GM18517 (cell line): ENCODE measurements around the gene MAT2A.
"Not testable (repeated sequence)": the region's sequence is repeated elsewhere in the genome, so short reads cannot be mapped to it uniquely, and the experiment has no call there.

Experiments
- ATAC-seq: cut with Tn5 transposase; IDR thresholded peaks from one replicate; pipeline ENCODE4 v1.9.1; 2021; ENCODE audit warnings: mild to moderate bottlenecking, moderate library complexity; ENCODE audit not compliant: unreplicated experiment

MAT2A gene

GRCh38 chr2:85547089-85547858 lies 8.3 kb downstream of the MAT2A start:
- no peak for ATAC-seq

- no peak for ATAC-seq
Observed at GRCh38 chr2:85547859-85548607, 9.1 kb downstream of the MAT2A start.

DNA sequence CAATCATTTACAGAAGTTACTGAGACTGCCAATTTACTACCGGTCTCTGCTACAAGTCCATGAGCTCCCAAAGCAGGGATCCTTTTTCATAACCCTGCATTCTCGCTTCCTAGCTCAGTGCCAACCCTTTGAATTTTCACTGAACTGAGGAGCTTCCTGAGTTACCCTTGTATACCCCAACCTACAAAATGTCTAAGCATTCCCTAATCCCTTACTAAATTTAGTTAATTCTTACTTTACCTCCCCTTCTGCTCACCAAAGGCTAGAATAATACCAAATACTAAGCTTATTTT lies 9.6 kb downstream of the MAT2A start:
- no peak for ATAC-seq

GRCh38 chr2:85549095-85549494 lies 10.1 kb downstream of the MAT2A start:
- no peak for ATAC-seq

GRCh38 chr2:85549826-85550225 lies 10.9 kb downstream of the MAT2A start:
- ATAC-seq, result no peak

GRCh38 chr2:85550486-85550885 lies 11.5 kb downstream of the MAT2A start:
- no peak for ATAC-seq

DNA sequence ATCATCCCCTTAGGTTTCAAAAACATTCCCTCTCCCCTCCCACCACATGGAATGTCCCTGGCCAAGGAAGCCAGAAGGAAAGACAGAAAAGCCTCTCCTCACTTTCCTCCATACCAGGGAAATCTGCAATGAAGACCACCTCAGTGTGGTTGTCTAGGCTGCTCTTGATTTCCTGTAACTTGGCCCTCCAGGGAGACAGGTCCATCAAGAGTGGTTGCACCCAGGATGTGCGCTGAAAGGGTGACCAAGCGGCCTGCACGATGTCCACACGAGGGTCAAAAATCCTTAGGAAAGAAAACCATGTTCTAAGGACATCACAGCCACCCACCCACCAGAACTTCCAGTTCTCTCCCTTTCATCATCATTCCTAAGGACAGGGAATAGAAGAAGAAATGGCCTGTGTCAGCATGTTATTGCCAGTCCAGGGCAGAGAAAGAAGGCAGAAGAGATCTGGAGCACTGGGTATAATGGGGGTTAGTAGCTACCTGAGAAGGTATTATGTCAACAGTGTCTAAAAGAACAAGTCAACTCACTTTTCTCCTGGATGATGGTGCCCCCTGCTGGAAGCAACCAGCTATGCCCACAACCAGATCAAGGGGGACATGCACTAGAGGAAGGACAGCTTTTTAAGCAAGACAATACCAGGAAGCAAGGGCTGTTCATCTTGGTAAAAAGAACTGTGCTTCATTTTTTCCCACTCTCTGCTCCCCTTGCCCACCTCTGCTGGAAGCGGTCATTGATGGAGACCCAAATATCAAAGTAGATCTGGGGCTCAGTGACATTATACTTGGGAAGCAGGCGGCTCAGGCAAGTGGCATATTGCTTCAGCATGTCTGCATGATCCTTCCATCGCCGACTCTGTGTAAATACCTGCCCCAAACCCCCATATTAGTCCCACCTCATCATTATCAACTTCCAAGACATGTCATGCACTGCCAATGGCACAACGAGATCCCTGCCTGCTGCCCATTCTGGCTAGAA lies 13.0 kb downstream of the MAT2A start:
- no peak for ATAC-seq

DNA sequence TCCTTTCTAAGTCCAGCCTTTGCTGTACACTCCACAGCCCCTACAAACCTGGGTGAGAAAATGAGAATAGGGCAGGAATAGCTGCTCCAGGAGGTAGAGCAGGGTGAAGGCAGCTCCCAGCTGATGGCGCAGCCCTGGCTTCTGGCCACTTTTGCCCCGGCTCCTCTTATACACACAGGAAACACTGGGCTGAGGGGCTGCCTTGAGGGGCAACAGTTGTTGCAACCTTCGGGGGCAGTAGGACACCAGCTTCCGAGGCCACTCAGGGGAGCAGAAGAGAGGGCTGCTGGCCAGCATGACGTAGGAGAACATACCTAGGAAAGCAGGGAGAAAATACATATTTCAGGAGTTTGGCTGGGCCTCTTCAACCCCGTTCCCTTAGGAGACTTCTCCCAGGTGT lies 14.2 kb downstream of the MAT2A start:
- ATAC-seq, result no peak

DNA sequence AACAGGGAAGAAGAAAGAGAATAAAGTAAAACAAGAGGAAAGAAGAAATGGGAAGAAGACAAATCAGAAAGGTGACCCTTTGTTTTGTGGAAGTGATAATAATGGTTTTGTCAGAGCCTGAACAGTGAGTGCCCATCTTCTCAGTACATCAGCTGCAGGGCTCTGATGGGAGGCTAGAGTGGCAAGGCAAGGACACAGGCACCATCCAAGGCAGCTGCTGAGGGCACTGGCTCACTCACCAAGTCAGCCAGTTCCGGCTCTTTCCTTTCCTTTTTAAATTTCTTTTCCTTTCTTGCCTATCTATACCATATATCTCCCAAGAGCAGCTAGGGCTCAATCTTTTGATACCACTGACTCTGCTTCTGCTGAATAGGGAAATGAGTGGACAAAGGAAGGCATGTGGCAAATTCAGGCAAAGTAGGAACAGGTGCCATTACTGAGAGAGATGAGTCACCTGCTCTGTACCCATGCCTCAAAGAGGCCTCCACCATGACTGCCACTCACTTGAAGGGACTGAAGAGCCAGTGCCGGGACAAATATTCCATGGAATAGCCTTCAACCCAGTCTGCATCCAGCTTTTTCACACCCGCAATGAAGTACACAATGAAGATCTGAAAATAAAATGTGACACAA lies 16.1 kb downstream of the MAT2A start:
- ATAC-seq, result no peak

GRCh38 chr2:85557130-85557529 lies 18.2 kb downstream of the MAT2A start:
- no peak for ATAC-seq

- ATAC-seq, result no peak
Observed at GRCh38 chr2:85558160-85558559, 19.2 kb downstream of the MAT2A start.

GRCh38 chr2:85560403-85560726 lies 21.4 kb downstream of the MAT2A start:
- ATAC-seq, result not testable (repeated sequence)

DNA sequence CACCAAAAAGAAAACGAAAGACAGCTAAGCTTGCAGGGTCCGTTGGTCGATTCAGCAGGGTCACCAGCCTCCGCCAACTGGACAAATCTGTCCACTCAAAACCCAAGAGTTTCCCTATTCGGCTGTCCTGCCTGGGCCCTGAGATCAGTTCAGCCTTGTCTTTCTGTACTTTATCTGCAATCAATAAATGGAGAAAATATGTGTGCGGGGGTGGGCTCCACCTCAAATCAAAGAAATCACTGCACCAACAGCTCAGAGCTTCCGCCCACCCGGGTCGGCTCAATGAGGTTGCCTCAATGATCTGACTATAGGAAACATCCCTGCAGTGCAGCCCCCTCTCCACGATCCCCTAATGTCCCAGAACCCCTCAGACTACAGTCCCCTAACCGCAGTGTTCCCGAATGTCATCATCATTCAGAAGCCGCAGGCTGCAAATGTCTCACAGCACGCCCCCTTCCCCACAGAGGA lies 21.9 kb downstream of the MAT2A start:
- ATAC-seq, result no peak

DNA sequence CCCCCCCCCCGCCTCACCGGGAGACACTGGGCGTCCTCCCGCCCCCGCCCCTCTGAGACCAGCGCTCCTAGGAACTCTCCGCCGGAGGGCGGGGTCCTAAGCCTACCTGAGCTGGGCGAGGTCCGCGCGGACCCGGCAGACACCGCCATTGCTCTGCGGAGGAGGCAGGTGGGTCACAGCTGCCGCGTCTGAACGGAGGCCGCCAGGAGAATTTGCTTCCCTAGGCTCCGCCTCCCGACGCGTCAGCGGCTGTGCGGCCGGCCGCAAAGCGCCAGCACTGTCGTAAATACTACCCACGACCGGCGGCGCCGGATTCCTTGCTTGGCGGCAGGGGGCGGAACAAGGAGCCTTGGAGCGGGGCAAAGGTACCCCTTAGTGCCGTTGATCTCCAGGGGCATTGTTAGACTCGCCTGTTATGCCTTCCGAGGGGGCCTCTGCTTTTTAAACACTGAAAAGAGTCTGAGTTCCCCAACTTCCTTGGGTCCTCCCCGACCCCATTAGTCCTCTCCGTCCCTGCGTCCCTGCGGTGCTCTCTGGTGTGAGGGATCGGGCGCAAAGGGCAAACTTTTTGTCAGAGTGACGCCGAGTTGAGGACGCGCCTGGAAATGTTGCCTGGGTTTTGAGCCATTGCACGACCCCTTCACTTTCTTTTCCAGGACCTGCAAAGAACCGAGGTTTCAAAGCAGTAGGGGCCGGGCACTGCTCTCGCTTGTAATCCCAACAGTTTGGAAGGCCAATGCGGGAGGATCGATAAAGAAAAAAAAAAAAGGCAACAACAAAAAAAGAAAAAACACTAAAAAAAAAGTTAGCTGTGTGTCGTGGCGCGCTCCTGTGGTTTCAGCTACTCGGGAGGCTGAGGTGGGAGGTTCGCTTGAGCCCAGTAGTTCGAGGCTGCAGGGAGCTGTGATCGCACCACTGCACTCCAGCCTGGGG lies 22.6 kb downstream of the MAT2A start, which contains the start of gene GGCX:
GGCX (minus strand) TSS at position 214 of the 933 bp plus-strand sequence; CDS start at position 149, 65 bp downstream.
- ATAC-seq, result peak; percentile 75

GRCh38 chr2:85564144-85564563 lies 25.2 kb downstream of the MAT2A start:
- no peak for ATAC-seq

DNA sequence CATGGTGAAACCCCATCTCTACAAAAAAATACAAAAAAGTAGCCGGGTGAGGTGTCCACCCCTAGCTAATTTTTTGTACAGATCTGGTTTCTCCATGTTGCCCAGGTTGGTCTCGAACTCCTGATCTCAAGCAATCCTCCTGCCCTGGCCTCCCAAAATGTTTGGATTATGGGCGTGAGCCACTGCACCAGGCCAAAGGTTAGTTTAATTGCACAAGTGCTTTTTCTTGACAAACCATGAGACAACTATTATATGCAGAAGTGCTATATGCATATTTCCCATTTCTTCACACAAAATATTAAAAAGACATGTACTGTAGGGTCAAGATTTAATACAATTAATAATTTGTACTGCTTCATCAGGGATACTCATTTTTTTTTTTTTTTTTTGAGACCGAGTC lies 27.3 kb downstream of the MAT2A start:
- ATAC-seq, result no peak

DNA sequence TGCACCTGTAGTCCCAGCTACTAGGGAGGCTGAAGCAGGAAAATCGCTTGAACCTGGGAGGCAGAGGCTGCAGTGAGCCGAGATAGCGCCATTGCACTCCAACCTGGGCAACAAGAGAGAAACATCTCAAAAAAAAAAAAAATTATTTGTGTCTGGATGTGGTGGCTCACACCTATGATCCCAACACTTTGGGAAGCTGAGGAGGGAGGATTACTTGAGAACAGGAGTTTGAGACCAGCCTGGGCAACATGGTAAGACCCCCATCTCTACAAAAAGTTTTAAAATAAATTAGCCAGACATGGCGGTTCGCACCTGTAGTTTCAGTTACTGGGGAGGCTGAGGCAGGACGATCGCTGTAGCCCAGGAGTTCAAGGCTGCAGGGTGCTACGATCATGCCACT lies 36.8 kb downstream of the MAT2A start:
- no peak for ATAC-seq

- no peak for ATAC-seq
Observed at GRCh38 chr2:85577063-85577385, 38.1 kb downstream of the MAT2A start.

DNA sequence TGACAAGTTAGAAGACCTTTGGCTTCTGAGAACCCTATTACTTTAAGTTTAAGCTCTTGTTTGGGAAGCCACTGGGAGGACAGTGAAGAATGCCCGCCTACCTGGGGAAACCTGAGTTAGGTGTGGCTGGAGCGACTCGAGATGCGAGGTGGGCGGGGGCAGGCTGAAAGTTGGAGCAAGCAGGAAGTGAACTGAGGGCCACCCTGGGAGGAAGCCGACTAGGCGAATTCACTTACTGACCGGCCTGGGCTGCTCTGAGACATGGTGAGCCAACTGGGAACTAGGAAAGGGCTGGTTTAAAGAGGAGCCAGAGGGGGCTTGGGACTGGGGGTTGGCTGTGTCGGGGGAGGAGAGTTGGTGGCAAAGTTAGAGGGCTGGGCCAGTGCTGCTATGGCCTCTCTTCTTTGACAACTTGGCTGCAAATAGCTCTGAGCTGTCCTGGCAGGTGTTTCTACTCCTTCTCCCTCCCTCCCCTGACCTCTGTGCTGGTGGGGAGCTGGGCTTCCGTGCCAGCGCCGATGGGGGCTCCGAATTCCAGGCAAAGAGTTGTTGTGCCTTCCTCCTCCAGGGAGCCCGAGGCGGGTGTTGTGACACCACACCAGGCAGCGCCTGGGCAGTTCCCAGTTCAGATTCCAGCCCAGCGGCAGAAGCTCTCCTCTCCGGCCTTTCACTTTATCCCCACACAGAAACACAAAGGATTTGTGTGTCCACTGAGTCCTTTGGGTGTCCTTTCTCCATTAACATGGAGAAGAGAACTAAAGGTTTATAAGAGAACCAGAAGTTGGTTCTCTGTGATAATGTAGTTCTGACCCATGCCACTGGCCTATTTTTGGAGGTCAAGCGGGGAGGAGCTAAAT lies 38.6 kb downstream of the MAT2A start, which contains the start of gene VAMP8:
VAMP8 (plus strand) TSS at position 201 of the 857 bp plus-strand sequence; CDS start at position 262, 61 bp downstream.
- peak; percentile 54 for ATAC-seq
